Right lobe of liver (tissue), 4 donors: ENCODE data around the gene RAMP2.
"Not testable (repeated sequence)": the region's sequence is repeated elsewhere in the genome, so short reads cannot be mapped to it uniquely, and the experiment has no call there.

ENCODE experiments used
- POLR2A ChIP-seq: fragments of 450-650 bp; IDR thresholded peaks from one replicate; pipeline ENCODE4 v1.6.1; 2017; ENCODE audit warnings: antibody characterized with exemption, mild to moderate bottlenecking
- TF ChIP-seq, protein P1 (sequence below), 4 donors: fragments of 200-600 bp in 3 of 4; fragments of 450-650 bp in 1 of 4; IDR thresholded peaks; one replicate each; pipeline versions ENCODE4 v1.5.1 to v1.8.0; 2016 to 2022; ENCODE audit warnings: antibody characterized with exemption in 4 of 4, mild to moderate bottlenecking in 2 of 4
- donor health status: DM: no; HTN: no; CAD: no.
- donor health status: DM: no; HTN: no; CAD: no.
- donor health status: DM: no; HTN: yes; CAD: no.

- TF ChIP-seq POLR2A = not testable (repeated sequence)
- TF ChIP-seq, protein P1, sequence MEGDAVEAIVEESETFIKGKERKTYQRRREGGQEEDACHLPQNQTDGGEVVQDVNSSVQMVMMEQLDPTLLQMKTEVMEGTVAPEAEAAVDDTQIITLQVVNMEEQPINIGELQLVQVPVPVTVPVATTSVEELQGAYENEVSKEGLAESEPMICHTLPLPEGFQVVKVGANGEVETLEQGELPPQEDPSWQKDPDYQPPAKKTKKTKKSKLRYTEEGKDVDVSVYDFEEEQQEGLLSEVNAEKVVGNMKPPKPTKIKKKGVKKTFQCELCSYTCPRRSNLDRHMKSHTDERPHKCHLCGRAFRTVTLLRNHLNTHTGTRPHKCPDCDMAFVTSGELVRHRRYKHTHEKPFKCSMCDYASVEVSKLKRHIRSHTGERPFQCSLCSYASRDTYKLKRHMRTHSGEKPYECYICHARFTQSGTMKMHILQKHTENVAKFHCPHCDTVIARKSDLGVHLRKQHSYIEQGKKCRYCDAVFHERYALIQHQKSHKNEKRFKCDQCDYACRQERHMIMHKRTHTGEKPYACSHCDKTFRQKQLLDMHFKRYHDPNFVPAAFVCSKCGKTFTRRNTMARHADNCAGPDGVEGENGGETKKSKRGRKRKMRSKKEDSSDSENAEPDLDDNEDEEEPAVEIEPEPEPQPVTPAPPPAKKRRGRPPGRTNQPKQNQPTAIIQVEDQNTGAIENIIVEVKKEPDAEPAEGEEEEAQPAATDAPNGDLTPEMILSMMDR (IDR thresholded peaks at IDR 0.05) = not testable (repeated sequence)
Measured at GRCh38 chr17:42768006-42768405, 7.0 kb downstream of the RAMP2 start.
